ENCODE results near the gene CTNNA2.

The CTNNA2 gene

DNA sequence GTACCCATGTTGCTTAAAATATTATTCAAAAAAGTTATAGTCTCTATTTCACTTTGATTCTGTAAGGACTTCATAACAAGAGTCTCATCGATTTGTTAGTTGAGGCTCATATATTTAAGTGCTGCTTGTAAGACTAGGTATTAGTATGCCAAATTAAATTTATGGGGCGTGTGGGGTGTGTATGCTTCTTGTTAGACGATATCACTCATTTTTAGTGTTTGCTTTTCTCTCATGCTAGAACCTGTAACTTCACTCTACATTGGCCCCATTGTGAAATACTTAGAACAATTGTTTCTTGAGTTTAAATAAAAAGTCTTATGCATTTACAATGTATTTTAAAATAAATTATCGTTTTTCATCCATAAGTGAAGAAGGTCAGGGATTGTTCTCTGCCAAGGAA is 63.6 kb downstream of the CTNNA2 start:
- TF ChIP-seq CTCF (conservative IDR thresholded peaks at IDR 0.05; ENCODE audit: control insufficient read depth, insufficient read depth, low read depth, low read length), result no peak
- no peak for DNase-seq (ENCODE audit: low read depth)
- H3K4me3 ChIP-seq (ENCODE audit: control insufficient read depth, low read depth, low read length), result no peak overlapping the region

GRCh38 chr2:79578952-79579351 is 66.1 kb downstream of the CTNNA2 start:
- H3K4me3 ChIP-seq (ENCODE audit: control insufficient read depth, low read depth, low read length), result no peak overlapping the region
- no peak for DNase-seq (ENCODE audit: low read depth)
- no peak for TF ChIP-seq CTCF (conservative IDR thresholded peaks at IDR 0.05; ENCODE audit: control insufficient read depth, insufficient read depth, low read depth, low read length)

DNA sequence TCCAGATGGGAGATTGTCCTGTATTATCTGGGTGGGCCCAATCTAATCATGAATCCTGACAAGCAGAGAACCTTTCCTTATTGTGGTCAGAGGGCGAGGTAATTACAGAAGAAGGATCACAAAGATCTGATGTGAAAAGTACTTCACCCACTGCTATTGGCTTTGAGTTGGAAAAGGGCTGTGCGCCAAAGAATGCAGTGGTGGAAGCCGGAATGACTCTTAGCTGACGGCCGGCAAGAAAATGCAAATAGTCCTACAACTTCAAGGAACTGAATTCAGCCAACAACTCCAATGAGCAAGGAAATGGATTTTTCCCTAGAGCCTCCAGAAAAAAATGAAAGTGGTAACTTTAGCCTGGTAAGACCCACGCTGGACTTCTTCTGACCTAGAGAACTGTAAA is 67.3 kb downstream of the CTNNA2 start:
- no peak for TF ChIP-seq CTCF (conservative IDR thresholded peaks at IDR 0.05; ENCODE audit: control insufficient read depth, insufficient read depth, low read depth, low read length)
- no peak overlapping the region for H3K4me3 ChIP-seq (ENCODE audit: control insufficient read depth, low read depth, low read length)
- DNase-seq (ENCODE audit: low read depth), result peak; percentile 1

- DNase-seq (ENCODE audit: low read depth), result peak; percentile 81
- TF ChIP-seq CTCF (conservative IDR thresholded peaks at IDR 0.05; ENCODE audit: control insufficient read depth, insufficient read depth, low read depth, low read length), result no peak
These were observed 73.0 kb downstream of the CTNNA2 start for GRCh38 chr2:79585701-79586433.

DNA sequence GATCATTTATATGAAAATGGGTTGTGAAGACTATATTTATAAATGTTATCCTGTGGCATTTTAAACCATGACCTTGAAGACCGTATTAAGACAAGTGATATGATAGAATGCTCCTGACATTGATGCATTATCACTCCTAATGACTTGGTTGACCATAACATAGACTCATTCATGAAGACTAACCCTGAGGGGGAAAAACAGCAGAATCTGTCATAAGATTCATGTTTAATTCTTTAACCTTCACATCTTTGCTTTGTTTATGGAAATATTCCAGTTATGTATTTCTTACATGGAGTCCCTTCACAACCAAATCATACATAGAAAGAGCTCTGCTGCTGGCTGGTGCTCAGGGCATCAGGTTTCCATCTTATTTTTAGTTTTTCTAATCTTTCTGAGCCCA is 78.4 kb downstream of the CTNNA2 start:
- TF ChIP-seq CTCF (conservative IDR thresholded peaks at IDR 0.05; ENCODE audit: control insufficient read depth, insufficient read depth, low read depth, low read length), result no peak
- no peak for DNase-seq (ENCODE audit: low read depth)
- no peak overlapping the region for H3K4me3 ChIP-seq (ENCODE audit: control insufficient read depth, low read depth, low read length)

More at GRCh38 chr2:79585701-79586433, 73.0 kb downstream of the CTNNA2 start:
- H3K4me3 ChIP-seq (ENCODE audit: control insufficient read depth, low read depth, low read length), result no peak overlapping the region

GRCh38 chr2:79593237-79593867 is 80.5 kb downstream of the CTNNA2 start:
- no peak for TF ChIP-seq CTCF (conservative IDR thresholded peaks at IDR 0.05; ENCODE audit: control insufficient read depth, insufficient read depth, low read depth, low read length)
- DNase-seq (ENCODE audit: low read depth), result no peak
- no peak overlapping the region for H3K4me3 ChIP-seq (ENCODE audit: control insufficient read depth, low read depth, low read length)

All from fibroblast of mammary gland (primary cell).